Fibroblast of skin of back (primary cell): ENCODE measurements around the gene DMAC2.
A peak's percentile ranks its signal among the peaks of the same experiment; 100 is the strongest.
"Not testable (repeated sequence)": the region's sequence is repeated elsewhere in the genome, so short reads cannot be mapped to it uniquely, and the experiment has no call there.

Source experiments
- DNase-seq: peaks from one replicate; pipeline ENCODE4 v3.0.0-alpha.2; 2013

Gene DMAC2

DNA sequence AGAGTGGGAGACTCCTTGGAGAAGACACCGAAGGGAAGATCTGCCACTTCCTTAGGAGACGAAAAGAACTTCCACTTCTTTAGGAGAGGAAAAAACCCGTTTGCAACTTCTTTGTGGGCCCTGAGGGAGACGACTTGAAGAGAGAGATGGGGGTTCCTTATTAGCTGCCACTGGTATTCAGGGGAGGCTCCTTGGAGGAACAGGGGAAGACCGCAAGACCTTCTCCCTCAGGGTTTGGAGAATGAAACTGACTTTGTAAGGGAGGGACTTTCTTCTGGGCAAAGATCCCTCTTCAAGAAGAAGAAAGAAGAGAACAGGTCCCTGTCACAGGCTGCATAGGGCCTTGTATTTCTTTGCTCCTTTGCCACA, 41.7 kb downstream of the DMAC2 start:
- DNase-seq, result peak; percentile 12

- DNase-seq, result peak; percentile 100
These were observed 42.3 kb downstream of the DMAC2 start, which contains the start of the genes BCKDHA and EXOSC5 for GRCh38 chr19:41397086-41398049. TSS of gene BCKDHA (plus strand) at chr19:41397818. CDS start at chr19:41397828, 10 bp downstream. TSS of gene EXOSC5 (minus strand) at chr19:41397359. CDS start at chr19:41397328, 31 bp downstream.

- DNase-seq, result no peak
These were observed 44.4 kb downstream of the DMAC2 start for GRCh38 chr19:41395355-41395754.

GRCh38 chr19:41392775-41393174, 46.9 kb downstream of the DMAC2 start:
- DNase-seq, result no peak

DNA sequence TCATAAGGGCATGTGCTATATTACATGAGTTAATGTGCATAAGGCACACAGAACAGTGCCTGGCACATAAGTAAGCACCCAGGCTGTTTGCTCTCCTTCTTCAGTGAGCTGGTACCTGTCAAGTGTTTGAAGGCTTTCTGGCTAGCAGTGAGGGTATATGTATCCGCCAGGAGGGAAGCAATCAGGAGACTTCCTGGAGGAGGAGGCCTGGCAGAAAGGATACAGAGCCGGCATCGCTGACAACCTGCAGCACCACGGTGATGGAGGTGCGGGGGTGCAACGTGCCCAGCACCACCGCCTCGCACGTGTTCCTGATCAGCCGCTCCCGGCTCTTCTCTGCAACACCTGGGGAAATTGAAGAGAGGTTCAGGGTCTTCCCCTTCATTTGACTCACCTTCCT, 48.1 kb downstream of the DMAC2 start:
- no peak for DNase-seq

- DNase-seq, result no peak
These were observed 53.3 kb downstream of the DMAC2 start for GRCh38 chr19:41386442-41386841.

DNA sequence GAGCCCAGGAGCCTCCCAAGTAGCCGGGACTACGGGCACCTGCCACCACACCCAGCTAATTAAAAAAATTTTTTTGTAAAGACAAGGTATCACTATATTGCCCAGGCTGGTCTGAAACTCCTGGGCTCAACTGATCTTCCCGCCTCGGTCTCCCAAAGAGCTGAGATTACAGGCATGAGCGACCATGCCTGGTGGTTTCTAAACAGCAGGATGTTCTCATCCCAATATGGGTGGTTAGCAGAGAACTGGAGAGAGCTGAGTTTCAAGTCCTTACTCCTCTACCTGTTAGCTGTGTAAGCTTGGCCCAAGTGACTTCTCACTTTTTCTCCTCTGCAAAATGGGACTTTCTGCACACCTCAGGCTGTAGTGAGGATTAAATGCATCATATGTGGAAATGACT, 55.4 kb downstream of the DMAC2 start:
- no peak for DNase-seq

GRCh38 chr19:41381536-41381935, 58.2 kb downstream of the DMAC2 start:
- not testable (repeated sequence) for DNase-seq
